GM19395 (cell line): Measurements from ENCODE around the gene NMNAT2.
"Not testable (repeated sequence)": the region's sequence is repeated elsewhere in the genome, so short reads cannot be mapped to it uniquely, and the experiment has no call there.

Experiments
- ATAC-seq: cut with Tn5 transposase; IDR thresholded peaks from one replicate; pipeline ENCODE4 v1.9.1; 2021; ENCODE audit warnings: mild to moderate bottlenecking, moderate library complexity; ENCODE audit not compliant: unreplicated experiment

NMNAT2 gene

DNA sequence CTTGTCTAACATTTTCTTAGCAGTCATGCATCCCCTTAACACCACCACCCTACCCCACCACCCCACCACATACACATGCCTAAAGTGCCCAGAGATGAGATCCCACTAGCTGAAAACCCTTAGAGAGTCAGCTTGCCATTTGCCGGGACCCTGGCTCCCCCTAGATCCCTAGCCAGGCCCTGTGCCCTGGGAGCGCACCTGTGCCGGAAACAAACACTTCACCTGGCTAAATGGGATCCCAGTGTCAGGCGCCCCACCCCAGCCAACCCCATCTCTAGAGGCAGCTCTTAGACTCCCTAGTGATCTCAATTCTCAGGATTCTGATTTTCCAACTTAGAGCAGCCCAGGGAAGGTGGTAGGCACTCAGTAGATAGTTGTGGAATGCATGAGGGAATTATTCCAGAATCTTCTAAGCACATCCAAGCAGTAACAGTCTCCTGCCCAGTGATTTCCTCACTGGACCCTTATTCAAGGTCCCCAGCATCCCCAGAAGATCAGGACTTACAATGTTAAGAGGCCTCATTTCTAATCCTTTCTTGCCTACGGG lies 126.9 kb downstream of the NMNAT2 start:
- ATAC-seq: no peak

DNA sequence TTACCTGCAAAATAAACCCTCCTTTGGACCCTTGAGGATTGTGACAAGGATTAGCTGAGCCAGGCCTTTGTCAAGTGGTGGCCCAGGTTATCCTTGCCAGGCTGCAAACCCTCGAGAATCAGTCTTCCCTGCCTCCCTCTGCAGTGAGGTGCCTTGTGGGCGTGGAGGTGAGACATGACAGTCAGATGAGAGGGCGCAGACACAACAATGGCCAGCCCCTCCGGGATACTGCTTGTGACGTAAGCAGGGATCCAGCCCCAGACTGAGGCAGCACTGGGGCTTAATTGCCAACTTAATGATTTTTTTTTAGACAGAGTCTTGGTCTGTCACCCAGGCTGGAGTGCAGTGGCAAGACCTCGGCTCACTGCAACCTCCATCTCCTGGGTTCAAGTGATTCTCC lies 127.6 kb downstream of the NMNAT2 start:
- ATAC-seq: no peak

- no peak for ATAC-seq
Observed at GRCh38 chr1:183289051-183289496, 129.1 kb downstream of the NMNAT2 start.

- no peak for ATAC-seq
Observed at GRCh38 chr1:183288583-183288982, 129.6 kb downstream of the NMNAT2 start.

DNA sequence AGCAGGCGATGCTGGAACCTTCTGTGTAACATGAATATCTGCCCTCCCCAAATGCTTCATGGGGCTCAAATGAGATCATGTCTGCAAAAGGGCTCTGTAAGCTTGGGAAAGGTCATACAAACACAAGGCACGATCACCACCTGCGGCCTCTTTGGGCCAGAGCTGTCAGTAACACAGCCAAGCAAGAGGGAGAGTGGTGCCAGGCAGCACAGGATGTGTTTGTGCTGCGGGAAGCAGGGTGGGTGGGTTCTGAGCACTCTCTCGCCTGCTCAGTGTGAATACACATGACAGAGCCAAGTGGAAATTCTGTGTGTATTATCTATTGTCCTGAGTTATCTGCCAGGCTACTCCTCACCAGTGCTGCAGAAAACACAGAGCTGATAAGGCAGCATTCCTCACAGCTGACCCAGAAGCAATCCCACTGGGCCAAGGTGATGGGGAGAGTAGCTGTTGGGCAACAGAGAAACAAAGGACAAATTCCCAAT lies 130.9 kb downstream of the NMNAT2 start:
- ATAC-seq: no peak

DNA sequence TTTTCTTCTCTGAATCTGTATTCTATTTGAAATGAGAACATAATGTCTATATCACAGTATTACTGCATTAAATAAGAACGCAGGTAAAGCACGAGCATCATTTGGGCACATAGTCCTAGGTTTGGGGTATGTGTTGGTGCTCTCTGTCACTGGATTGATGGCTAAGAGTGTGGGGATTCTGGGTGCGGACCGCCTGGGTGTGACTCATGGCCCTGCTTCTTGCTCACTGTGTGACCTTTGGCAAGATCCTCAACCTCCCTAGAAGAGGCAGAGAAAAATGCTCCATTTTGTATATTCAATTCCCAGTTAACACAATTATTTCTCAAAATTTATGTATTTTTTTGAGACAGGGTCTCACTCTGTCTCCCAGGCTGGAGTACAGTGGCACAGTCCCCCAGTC lies 132.4 kb downstream of the NMNAT2 start:
- ATAC-seq: no peak

DNA sequence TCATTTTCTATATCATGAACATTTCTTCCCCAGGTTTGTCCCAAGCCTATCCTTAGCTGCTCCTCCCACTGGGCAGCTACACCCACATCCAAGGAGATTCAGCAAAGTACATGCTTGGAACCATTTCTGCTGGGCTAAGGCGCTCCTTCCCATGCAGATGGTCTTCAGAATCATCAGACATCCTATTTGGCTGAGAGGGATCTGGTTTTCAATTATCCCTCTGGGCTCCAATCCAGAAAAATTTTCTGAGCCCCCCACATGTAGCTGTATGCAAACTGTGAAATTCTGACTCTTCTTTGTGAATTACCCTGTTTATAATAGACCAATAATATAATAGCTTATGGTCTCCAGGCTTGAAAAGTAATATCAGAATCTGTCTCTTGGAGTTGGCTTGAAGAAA lies 132.9 kb downstream of the NMNAT2 start:
- no peak for ATAC-seq

DNA sequence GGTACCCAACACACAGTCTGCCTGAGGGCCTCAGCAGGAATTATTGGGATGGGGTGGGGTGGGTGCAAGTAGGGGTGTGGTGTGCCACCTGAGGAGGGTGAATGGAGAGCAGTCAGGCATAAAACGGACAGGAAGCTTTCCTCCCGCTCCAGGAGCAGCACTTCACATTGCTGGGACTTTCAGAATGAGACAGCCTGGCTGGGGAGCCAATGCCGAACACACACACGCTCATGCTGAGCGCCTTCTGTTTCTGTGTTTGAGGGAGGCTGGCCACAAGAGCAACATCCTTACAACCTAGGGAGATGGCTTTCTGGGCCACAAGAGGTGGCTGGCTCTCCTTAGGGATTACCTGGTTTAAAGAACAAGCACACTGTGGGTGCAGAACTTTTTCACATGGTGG lies 134.1 kb downstream of the NMNAT2 start:
- ATAC-seq: no peak

DNA sequence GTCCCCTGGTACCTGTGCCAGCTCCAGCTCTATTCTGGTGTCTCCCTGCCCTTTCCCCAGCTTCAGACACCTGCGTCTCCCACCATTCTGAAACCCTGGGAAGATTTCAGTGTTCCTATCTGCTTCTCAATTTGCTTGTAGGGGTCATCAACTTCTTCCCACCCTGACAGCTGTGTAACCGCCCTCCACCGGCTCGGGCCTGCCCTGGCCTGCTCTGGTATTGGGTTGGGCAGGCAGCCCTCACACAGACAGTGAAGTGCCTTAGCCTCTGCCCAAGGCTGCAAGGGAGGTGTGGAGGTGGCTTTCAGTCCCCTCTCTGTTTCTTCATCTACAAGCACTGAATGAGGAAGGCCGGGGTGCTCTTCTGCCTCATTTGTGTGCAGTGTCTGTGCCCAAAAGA lies 134.9 kb downstream of the NMNAT2 start:
- no peak for ATAC-seq

GRCh38 chr1:183282101-183282855 lies 135.9 kb downstream of the NMNAT2 start:
- no peak for ATAC-seq

DNA sequence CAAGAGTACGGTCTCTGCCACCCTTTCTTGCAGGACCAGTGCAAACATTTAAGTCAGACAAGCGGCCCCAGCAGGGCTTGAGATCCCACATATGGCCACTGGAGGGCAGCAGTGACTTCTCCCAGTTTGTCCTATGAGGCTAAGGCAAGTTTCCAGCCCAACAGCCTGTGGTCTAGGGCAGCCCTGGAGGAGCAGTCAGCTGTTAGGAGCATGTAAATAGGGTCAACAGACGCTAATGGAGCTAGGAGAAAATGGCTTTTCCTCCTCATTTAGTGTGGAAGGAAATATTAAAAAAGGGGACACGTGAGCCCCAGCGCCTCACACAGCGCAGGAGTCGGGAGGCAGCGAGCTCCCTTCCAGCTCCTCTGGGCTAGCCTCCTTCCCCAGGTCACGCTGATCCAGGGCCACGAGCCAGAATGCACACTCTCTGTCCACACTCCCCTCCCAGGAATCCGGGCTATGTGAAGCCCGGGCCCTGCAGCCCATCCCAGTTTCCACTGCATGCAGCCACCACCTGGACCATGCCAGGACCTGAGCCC lies 136.6 kb downstream of the NMNAT2 start:
- peak; percentile 85 for ATAC-seq

DNA sequence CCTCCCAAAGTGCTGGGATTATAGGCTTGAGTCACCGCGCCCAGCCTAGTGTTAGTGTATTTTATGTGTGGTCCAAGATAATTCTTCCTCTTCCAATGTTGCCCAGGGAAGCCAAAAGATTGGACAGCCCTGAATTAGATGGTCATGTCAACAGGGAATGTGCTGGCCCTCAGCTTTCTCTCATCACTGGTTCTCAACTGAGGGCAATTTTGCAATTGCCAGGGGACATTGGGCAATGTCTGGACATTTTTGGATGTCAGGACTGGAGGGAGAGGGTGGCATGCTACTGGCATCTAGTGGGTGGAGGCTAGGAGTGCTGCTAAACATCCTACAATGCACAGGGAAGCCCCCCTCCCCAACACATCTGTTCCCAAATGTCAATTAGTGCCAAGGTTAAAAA lies 137.1 kb downstream of the NMNAT2 start:
- ATAC-seq: no peak

- no peak for ATAC-seq
Observed at GRCh38 chr1:183279835-183280234, 138.3 kb downstream of the NMNAT2 start.

- no peak for ATAC-seq
Observed at GRCh38 chr1:183278739-183279591, 139.2 kb downstream of the NMNAT2 start.

DNA sequence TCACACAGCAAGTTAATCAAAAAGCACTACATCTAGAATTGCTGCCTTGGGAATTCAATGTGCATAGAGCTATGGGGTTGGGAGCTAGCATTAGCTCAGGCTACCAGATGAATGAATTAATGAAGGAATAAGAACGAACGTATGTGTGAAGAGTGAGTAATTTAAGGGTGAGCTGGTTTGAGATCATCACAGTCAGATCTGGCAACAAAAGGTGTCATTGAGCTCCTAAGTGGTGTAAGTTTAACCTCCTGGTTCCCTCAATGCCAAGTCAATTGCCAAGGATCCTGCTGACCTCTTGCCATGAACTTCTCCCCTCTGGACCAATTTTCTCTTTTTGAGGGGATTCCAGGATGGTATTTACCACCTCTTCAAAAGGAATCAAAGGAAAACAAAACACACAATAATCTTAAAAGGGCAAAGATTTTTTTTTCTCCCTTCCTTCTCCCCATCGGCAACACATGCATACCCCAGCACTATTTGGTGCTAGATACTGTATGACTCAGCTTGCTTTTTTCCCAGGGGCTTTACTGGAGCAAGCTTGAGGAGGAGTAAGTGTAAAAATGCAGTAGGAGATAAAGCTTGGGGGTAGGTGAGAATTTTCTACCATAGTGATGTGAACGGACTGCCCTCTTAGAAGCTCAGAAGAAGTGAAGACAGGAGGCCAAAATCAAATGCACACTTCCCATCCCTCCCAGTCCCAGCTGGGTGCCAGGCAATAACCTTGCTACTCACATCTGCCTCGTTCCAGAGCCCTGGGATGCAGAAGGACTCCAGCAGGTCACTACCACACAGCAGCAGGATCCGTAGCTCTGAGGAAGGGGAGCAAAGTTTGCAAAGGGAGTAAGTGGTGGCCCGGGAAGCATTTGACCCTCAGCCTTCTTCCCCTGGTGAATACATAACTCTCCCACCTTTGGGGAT lies 140.1 kb downstream of the NMNAT2 start:
- no peak for ATAC-seq

DNA sequence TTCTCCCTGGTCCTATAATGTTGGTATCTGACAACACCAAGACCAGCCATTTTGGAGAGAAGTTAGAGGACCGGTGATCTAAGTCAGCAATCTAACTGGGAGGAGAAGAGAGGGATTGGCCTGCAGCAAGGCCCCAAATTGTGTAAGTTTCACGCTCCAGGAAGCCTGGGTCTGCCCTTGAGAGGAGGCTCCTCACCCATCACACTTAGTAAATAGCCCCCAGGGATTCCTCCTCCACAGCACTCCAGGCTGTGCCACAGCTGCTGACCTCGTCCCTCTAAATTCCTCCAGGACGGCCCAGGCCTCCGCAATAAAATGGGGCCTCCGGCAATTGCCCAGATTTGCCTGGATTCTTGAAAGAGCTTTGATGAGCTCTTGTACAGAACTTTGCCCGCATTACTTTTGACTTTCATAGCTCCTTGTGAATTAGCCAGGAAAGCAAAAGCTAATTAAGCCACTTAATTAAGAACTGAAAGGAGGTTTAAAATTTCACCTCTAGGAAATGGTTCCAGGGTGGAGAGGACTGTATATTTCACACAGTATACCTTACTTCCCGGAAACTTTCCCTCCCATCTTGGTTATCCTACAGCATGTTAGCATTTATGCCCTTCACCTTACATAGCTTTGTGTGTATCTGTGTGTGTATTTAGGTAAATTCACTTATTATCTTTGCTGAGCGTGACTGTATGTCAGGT lies 141.6 kb downstream of the NMNAT2 start:
- ATAC-seq: no peak

DNA sequence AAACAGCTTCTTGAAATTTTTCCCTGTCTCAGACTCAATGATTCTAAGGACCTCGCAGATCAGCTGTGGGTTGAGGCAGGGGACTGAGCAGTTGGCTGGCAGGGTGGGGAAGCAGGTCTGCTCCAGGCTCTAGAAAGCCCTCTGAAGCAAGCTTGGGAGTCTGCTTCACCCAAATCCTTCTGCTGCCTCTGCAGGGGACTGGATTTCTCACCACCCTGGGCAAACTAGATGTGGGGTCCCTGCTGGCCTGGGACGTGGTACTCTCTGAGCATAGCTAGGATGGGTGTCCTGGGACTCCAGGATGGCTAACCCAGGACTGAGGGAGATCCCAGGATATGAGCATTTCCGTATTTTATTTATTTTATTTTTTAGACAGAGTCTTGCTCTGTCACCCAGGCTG lies 142.9 kb downstream of the NMNAT2 start:
- ATAC-seq: no peak

- ATAC-seq: no peak
Observed at GRCh38 chr1:183274836-183275235, 143.3 kb downstream of the NMNAT2 start.

GRCh38 chr1:183273984-183274383 lies 144.2 kb downstream of the NMNAT2 start:
- ATAC-seq: not testable (repeated sequence)

DNA sequence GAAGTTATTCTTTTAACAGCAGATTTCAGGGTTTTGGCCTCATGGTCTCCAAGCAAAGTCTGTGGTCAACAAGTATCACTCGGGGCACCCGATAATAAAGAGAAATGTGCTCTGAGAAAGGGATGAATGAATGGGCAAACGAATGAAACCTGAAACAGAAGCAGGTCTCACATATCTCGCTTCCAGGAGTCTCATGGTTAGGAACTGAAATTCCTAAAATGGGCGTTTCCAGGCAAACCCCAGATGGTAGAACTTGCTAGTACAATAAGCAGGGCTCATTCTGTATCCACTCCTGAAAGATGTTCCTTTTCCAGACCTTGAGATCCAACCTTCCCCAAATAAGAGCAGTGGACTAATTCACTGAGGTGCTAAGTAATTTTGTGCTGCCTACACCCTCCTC lies 144.9 kb downstream of the NMNAT2 start:
- ATAC-seq: no peak
